NCI-H1048 (cell line): ENCODE data around the gene PROB1.

Experiments
- DNase-seq: peaks from one replicate; lab custom pipeline; 2025; lab: John Stamatoyannopoulos, UW

Gene PROB1

GRCh38 chr5:139341187-139341688 lies 53.7 kb downstream of the PROB1 start:
- no peak for DNase-seq
